NCI-H748 treated with DMSO at 0.1 percent for 48 hours (cell line): ENCODE data around the gene HSFX4.
"Not testable (repeated sequence)": the region's sequence is repeated elsewhere in the genome, so short reads cannot be mapped to it uniquely, and the experiment has no call there.

Source experiments
- DNase-seq: peaks from one replicate; lab custom pipeline; 2025; lab: John Stamatoyannopoulos, UW

The HSFX4 gene

DNA sequence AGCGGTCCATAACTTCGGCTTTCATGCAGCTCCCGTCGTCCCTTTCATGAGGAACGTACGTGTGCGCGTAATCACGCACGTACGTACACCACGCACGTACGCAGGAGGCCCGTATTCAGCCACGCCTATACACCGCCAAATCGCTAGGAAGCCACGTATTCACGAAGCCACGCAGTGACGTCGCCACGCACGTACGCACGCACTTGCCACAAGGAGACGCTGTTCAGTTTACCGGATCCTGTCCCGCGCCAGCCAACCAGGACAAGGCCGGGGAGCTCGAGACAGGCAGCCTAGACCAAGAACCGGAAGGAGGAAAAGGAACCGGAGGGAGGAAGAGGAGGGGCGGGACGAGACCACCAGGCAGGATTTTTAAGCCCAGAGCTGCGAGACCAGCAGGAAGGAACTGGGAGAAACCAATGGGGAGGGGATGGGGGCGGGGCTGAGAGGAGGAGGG lies 9.1 kb downstream of the HSFX4 start, which contains the start of gene EOLA2:
Gene EOLA2 (minus strand): TSS at position 65 of the 454 bp plus-strand sequence. CDS start 4,617 bp downstream, outside the sequence.
- peak; percentile 91 for DNase-seq

GRCh38 chrX:149938881-149939654 lies 9.7 kb downstream of the HSFX4 start:
- peak; percentile 93 for DNase-seq

DNA sequence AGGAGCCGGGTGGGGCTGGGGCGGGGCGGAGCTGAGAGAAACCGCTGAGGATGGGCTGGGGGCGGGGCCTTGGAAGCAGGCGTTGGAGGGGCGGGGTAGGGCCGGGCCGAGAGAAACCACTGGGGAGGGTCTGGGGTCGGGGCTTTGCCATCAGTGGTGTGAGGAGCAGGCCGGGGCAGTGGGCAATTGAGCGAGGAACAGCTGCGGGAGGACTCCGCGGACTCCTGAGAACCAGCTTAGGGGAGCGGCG lies 10.2 kb downstream of the HSFX4 start:
- DNase-seq: no peak

- DNase-seq: peak; percentile 86
These were observed 10.7 kb downstream of the HSFX4 start for GRCh38 chrX:149939905-149940673.

- not testable (repeated sequence) for DNase-seq
These were observed 11.3 kb downstream of the HSFX4 start for GRCh38 chrX:149940674-149941024.

- not testable (repeated sequence) for DNase-seq
These were observed 15.8 kb downstream of the HSFX4 start for GRCh38 chrX:149945087-149945670.

- DNase-seq: not testable (repeated sequence)
These were observed 16.4 kb downstream of the HSFX4 start for GRCh38 chrX:149945820-149946219.

DNA sequence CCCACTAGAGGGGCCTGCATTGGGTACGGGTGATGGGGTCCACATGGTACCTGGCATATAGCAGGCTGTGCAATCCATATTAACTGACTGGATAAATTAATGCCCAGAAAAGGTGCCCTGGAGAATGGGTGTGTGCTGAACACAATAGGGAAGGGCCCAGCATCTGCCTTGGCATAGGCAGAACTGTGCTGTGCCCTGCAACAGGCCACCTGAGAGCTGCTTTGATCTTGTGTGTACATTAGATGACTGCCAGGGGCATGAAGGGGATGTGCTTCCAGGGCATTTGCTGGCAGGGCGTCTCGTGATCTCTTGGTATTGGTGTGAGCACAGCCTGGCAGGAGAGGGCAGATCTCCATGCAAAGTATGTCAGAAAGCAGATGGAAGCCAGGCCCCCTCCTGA lies 17.6 kb downstream of the HSFX4 start:
- DNase-seq: not testable (repeated sequence)

DNA sequence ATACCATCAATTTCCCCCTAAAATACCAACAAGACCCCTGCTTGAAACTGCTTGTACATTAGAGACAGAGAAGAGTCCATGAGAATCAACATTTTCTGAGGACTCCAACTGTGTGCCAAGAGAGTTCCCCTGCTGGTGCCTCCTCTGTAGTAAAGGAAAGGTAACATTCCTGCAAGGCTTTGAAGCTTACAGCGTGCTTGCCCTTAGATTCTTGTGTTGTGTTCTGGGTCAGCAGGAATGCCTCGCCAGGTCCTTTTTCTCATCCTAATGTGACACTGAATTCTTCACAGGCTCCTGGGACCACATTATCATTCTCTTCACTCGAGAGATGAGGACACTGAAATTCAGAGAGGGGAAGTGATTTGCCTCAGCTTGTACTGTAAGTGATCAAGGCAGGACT lies 18.6 kb downstream of the HSFX4 start:
- DNase-seq: no peak

GRCh38 chrX:149949743-149950436 lies 20.5 kb downstream of the HSFX4 start:
- no peak for DNase-seq

- no peak for DNase-seq
These were observed 21.3 kb downstream of the HSFX4 start for GRCh38 chrX:149950681-149951080.

GRCh38 chrX:149961572-149961971 lies 32.2 kb downstream of the HSFX4 start:
- no peak for DNase-seq

DNA sequence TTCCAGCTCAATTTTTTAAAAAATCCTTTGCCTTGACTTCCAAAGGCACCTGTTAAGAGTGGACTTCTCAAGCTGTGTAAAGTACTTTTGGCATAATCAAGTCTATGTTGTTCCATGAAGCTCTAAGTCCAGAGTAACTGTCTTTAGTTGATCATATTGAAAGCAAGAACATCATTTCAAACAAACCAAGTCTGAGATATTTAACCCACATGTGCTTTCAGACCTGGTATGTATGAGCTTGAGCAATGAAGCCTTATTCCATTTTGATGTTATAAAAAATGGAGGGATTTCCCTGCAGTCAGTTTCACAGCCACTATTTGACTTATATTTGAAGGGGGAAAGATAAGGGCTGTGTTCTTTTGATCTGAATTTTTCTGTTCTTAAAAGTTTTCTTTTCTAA lies 32.6 kb downstream of the HSFX4 start:
- DNase-seq: no peak

DNA sequence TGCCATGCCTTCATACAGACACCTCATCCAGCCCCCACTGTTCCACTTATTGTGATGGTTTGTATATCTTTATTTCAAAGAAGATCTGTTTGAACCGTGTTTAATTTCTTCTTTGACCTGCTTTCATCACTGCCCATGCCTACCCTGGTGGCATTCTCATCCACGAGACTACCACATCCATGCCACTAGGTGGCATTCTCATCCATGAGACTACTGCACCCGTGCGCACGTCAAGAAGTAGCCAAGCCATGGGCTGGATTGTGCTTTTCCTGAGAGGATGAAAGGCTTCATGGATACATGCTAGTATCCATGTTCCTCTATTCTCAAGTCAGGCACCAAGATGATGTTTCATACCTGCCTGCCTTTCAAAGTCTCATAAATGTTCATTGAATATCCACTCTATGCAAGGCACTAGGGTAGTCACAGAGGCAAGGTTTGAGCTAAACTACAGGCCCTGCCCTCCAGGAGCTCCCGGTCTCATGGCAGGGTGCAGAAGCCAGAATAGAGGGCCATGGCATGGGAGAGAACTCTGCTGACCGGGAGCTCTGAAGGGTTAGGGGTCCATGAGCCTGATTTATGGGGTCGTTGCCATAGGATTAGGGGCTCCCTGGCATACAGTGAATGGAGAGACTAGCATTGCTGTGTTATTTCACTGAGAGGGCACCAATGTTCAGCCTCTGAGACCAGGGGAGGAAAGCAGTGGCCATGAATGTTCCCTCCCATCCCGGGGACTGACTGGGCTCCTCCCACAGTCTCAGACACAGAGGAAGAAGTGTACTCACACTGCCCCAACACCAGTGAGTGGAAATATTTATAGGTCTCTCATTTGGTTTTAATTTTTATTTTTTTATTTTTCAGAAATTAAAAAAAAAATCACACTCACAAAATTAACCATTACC lies 33.7 kb downstream of the HSFX4 start:
- DNase-seq: no peak

DNA sequence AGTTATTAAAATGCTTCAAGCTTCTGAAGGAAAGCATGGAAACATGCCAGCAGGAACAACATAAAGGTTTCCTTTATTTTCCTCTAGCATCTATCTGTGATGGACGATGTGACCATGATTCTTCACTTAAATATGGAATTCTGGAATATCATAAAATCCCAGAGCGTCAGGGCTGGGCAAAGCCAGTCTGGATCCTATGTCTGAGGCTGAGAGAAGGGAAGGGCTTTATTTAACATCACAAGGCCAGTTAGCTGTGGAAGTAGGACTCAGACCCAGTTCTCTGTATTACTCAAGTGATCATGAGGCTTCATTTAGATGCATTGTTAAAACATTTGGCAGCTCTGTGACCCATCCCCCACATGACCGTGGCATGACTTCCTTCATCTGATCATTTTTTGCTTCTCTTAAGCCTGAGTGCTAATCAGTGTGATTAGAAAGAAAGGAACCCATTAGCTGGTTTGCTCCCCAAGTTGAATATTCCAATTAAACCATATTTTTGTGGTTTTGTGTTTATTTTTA lies 49.8 kb downstream of the HSFX4 start:
- DNase-seq: no peak
